H1 (cell line): ENCODE results near the gene CACFD1. TPM values are rescaled to one million over a fixed set of nuclear protein-coding genes. Genes with fewer than 3 reads are reported as not detected.
A peak's percentile ranks its signal among the peaks of the same experiment; 100 is the strongest.

Experiments
- ATF2 ChIP-seq: IDR thresholded peaks from 2 replicates; pipeline ENCODE4 v1.6.1; 2012; ENCODE audit warnings: low read length, inconsistent platforms
- CEBPB ChIP-seq: IDR thresholded peaks from 2 replicates; pipeline ENCODE4 v1.6.1; 2012; ENCODE audit warnings: low read depth, low read length
- CREB1 ChIP-seq: IDR thresholded peaks from 2 replicates; pipeline ENCODE4 v1.6.1; 2012; ENCODE audit warnings: inconsistent platforms
- E2F6 ChIP-seq: IDR thresholded peaks from 2 replicates; pipeline ENCODE4 v1.6.1; 2012; ENCODE audit warnings: inconsistent platforms
- EGR1 ChIP-seq: IDR thresholded peaks from 2 replicates; pipeline ENCODE4 v1.6.1; 2011; ENCODE audit warnings: low read depth, low read length, borderline replicate concordance
- FOSL1 ChIP-seq: IDR thresholded peaks from 2 replicates; pipeline ENCODE4 v1.6.1; 2011; ENCODE audit warnings: mild to moderate bottlenecking, low read depth, low read length, moderate library complexity; ENCODE audit not compliant: insufficient read depth
- GABPA ChIP-seq: IDR thresholded peaks from 2 replicates; pipeline ENCODE4 v1.6.1; 2011; ENCODE audit warnings: mild to moderate bottlenecking, low read length, moderate library complexity, borderline replicate concordance; ENCODE audit not compliant: insufficient read depth
- GTF2F1 ChIP-seq: IDR thresholded peaks from 2 replicates; pipeline ENCODE4 v1.6.1; 2012; ENCODE audit warnings: low read depth, low read length, improper control_type of control experiment, borderline replicate concordance
- KDM5A ChIP-seq: fragments of 200-600 bp; IDR thresholded peaks from 2 replicates; pipeline ENCODE4 v1.7.1; 2012; ENCODE audit warnings: mild to moderate bottlenecking, low read length, inconsistent platforms, mixed read lengths
- MAFK ChIP-seq: IDR thresholded peaks from 2 replicates; pipeline ENCODE4 v1.6.1; 2012; ENCODE audit warnings: low read depth, mild to moderate bottlenecking, improper control_type of control experiment, low read length
- NANOG ChIP-seq: IDR thresholded peaks from 2 replicates; pipeline ENCODE4 v1.6.1; 2011; ENCODE audit warnings: low read length, low read depth, mild to moderate bottlenecking, inconsistent platforms; ENCODE audit not compliant: insufficient read depth, poor library complexity, severe bottlenecking
- POLR2A ChIP-seq, 2 experiments: IDR thresholded peaks; 1 replicate in 1 of 2; 2 replicates in 1 of 2; pipeline ENCODE4 v1.6.1; 2011; ENCODE audit warnings: low read depth in 2 of 2, low read length in 2 of 2, mild to moderate bottlenecking in 2 of 2; ENCODE audit errors: control extremely low read depth in 1 of 2
- POLR2AphosphoS5 ChIP-seq: IDR thresholded peaks from 2 replicates; pipeline ENCODE4 v1.6.1; 2011; ENCODE audit warnings: low read depth, low read length
- RBBP5 ChIP-seq: IDR thresholded peaks from 2 replicates; pipeline ENCODE4 v1.7.1; 2012; ENCODE audit warnings: low read depth, mild to moderate bottlenecking, inconsistent platforms, low read length, moderate library complexity, borderline replicate concordance
- SAP30 ChIP-seq: fragments of 300-600 bp; sonication (generic); IDR thresholded peaks from 2 replicates; pipeline ENCODE4 v1.7.1; 2012; ENCODE audit warnings: low read length, moderate library complexity, mild to moderate bottlenecking, inconsistent platforms; ENCODE audit not compliant: insufficient read depth, insufficient replicate concordance
- SIN3A ChIP-seq, 2 experiments: IDR thresholded peaks in 1 of 2; conservative IDR thresholded peaks in 1 of 2; 2 replicates each; pipeline ENCODE4 v1.6.1; 2011 to 2012; ENCODE audit warnings: low read length in 2 of 2, improper control_type of control experiment in 1 of 2, low read depth in 1 of 2, mild to moderate bottlenecking in 1 of 2
- SRF ChIP-seq: IDR thresholded peaks from 2 replicates; pipeline ENCODE4 v1.6.1; 2011; ENCODE audit warnings: mild to moderate bottlenecking, low read depth, low read length, moderate library complexity
- TAF1 ChIP-seq: IDR thresholded peaks from 2 replicates; pipeline ENCODE4 v1.6.1; 2011; ENCODE audit warnings: mild to moderate bottlenecking, low read depth, low read length
- TBP ChIP-seq: IDR thresholded peaks from 2 replicates; pipeline ENCODE4 v1.6.1; 2011; ENCODE audit warnings: low read depth, low read length, improper control_type of control experiment
- USF2 ChIP-seq: IDR thresholded peaks from 2 replicates; pipeline ENCODE4 v1.6.1; 2011; ENCODE audit warnings: low read length, improper control_type of control experiment
- polyA plus RNA-seq, 7 experiments: library from polyadenylated mRNA; depleted of rRNA in 3 of 7; stranded (reverse) in 5 of 7; unstranded in 2 of 7; fragments of >200 nt in 5 of 7; fragments of 200-250 nt in 2 of 7; gene quantifications; 1 replicate in 5 of 7; 2 replicates in 1 of 7; 4 replicates in 1 of 7; pipeline versions ENCODE4 v1.2.1 to v1.2.3, GENCODE V29; 2011 to 2013; ENCODE audit warnings: missing spikeins in 2 of 7, mixed read lengths in 2 of 7
- total RNA-seq: library from RNA; stranded (reverse); fragmentation: NEBNext Ultra II Directional; extraction: Animal tissue kit (Norgen Biotek cat#: 25700); gene quantifications from 2 replicates; pipeline ENCODE4 v1.2.1, GENCODE V29; 2021

The CACFD1 gene
- total and polyA plus RNA-seq, 2 of the 8 experiments (the other 6 are each of a cell fraction or from before 2014, with no cell fraction given) = 13.4 to 15.5 TPM

- peak; percentile 27; the same call in 1 of the 2 replicates for TF ChIP-seq USF2
- no peak for TF ChIP-seq ATF2
- peak; percentile 52 for TF ChIP-seq E2F6
- TF ChIP-seq KDM5A = no peak
- TF ChIP-seq GTF2F1 = no peak
- peak; percentile 78 for TF ChIP-seq TAF1
- TF ChIP-seq TBP = peak; percentile 53; the same call in 1 of the 2 replicates
- peak in 1 of 2 experiments; percentile 85; a peak in 2 of 3 replicates for TF ChIP-seq POLR2A (IDR thresholded peaks at IDR 0.05; ENCODE audit: control extremely low read depth in 1 of 2, low read depth in 2 of 2, low read length in 2 of 2)
- TF ChIP-seq CREB1 = peak; percentile 50; the same call in 1 of the 2 replicates
- no peak for TF ChIP-seq NANOG
- TF ChIP-seq FOSL1 = no peak
- TF ChIP-seq SAP30 = no peak
- peak in 1 of 2 experiments; percentile 63; a peak in 1 of 4 replicates for TF ChIP-seq SIN3A (conservative IDR thresholded peaks at IDR 0.05 in 1 of 2, IDR thresholded peaks at IDR 0.05 in 1 of 2; ENCODE audit: low read depth in 1 of 2, low read length in 2 of 2)
- TF ChIP-seq MAFK = no peak
- TF ChIP-seq RBBP5 = 0 out of 2 replicates have a peak, but pooled peaks have one; percentile 13
- peak; percentile 58; the same call in 1 of the 2 replicates for TF ChIP-seq POLR2AphosphoS5
- no peak for TF ChIP-seq CEBPB
- TF ChIP-seq SRF = no peak
- no peak for TF ChIP-seq GABPA
- no peak for TF ChIP-seq EGR1
Measured at GRCh38 chr9:133459476-133460404, at the start of gene CACFD1 (continued).
